PFSK-1 (cell line): ENCODE measurements around the gene RARB.

Experiments
- FOXP2 ChIP-seq: optimal IDR thresholded peaks from 2 replicates; pipeline ENCODE3; 2011; ENCODE audit warnings: borderline replicate concordance, control low read depth, inconsistent platforms; ENCODE audit not compliant: insufficient read depth; ENCODE audit errors: extremely low read length, extremely low read depth
- POLR2AphosphoS5 ChIP-seq: IDR thresholded peaks from 2 replicates; pipeline ENCODE4 v1.6.1; 2012; ENCODE audit warnings: low read depth, mild to moderate bottlenecking, control low read depth, low read length, moderate library complexity
- SIN3A ChIP-seq: IDR thresholded peaks from 2 replicates; pipeline ENCODE4 v1.6.1; 2012; ENCODE audit warnings: mild to moderate bottlenecking, low read length, moderate library complexity, borderline replicate concordance; ENCODE audit not compliant: insufficient read depth
- TAF1 ChIP-seq: IDR thresholded peaks from 2 replicates; pipeline ENCODE4 v1.6.1; 2012; ENCODE audit warnings: low read length, control low read depth, borderline replicate concordance; ENCODE audit not compliant: insufficient read depth
- TF ChIP-seq, protein P1 (sequence below), 2 experiments: IDR thresholded peaks; 2 replicates each; pipeline versions ENCODE4 v1.6.1 to v1.8.0; 2011 to 2012; ENCODE audit warnings: low read depth in 2 of 2, low read length in 2 of 2, control low read depth in 1 of 2, inconsistent platforms in 1 of 2, mild to moderate bottlenecking in 1 of 2, moderate library complexity in 1 of 2; ENCODE audit not compliant: insufficient read depth in 1 of 2

RARB gene

GRCh38 chr3:25423780-25424588, 4.1 kb upstream of the RARB start:
- TF ChIP-seq TAF1 (no peak), POLR2AphosphoS5 (no peak), SIN3A (no peak), FOXP2 (no peak)
- TF ChIP-seq, protein P1, sequence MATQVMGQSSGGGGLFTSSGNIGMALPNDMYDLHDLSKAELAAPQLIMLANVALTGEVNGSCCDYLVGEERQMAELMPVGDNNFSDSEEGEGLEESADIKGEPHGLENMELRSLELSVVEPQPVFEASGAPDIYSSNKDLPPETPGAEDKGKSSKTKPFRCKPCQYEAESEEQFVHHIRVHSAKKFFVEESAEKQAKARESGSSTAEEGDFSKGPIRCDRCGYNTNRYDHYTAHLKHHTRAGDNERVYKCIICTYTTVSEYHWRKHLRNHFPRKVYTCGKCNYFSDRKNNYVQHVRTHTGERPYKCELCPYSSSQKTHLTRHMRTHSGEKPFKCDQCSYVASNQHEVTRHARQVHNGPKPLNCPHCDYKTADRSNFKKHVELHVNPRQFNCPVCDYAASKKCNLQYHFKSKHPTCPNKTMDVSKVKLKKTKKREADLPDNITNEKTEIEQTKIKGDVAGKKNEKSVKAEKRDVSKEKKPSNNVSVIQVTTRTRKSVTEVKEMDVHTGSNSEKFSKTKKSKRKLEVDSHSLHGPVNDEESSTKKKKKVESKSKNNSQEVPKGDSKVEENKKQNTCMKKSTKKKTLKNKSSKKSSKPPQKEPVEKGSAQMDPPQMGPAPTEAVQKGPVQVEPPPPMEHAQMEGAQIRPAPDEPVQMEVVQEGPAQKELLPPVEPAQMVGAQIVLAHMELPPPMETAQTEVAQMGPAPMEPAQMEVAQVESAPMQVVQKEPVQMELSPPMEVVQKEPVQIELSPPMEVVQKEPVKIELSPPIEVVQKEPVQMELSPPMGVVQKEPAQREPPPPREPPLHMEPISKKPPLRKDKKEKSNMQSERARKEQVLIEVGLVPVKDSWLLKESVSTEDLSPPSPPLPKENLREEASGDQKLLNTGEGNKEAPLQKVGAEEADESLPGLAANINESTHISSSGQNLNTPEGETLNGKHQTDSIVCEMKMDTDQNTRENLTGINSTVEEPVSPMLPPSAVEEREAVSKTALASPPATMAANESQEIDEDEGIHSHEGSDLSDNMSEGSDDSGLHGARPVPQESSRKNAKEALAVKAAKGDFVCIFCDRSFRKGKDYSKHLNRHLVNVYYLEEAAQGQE (IDR thresholded peaks at IDR 0.05; ENCODE audit: insufficient read depth in 1 of 2, low read depth in 2 of 2, low read length in 2 of 2): no peak

GRCh38 chr3:25424614-25425013, 3.4 kb upstream of the RARB start:
- TF ChIP-seq FOXP2: no peak
- no peak for TF ChIP-seq TAF1
- TF ChIP-seq POLR2AphosphoS5: no peak
- TF ChIP-seq, protein P1 (IDR thresholded peaks at IDR 0.05; ENCODE audit: insufficient read depth in 1 of 2, low read depth in 2 of 2, low read length in 2 of 2): no peak
- TF ChIP-seq SIN3A: no peak

DNA sequence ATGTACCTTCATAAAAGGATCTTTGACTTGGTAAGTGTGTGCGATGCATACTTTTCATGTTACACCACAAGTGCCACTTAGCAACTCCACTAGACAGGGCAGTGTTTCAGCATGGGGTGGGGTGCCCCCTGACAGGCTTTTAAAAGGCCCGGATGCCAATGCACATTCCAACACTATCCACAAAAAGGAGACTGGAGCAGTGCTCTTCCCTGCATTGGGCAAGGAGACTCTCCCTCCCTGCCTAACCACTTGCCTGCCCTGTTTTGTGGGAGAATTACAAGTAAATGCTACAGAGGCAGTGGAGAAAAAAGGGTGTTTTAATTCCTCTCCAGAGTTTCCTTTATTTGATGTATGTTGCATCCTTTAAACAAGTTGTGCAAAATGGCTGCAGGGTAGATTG, 1.7 kb upstream of the RARB start:
- TF ChIP-seq, protein P1 (IDR thresholded peaks at IDR 0.05; ENCODE audit: insufficient read depth in 1 of 2, low read depth in 2 of 2, low read length in 2 of 2): no peak
- TF ChIP-seq SIN3A (no peak), FOXP2 (no peak), POLR2AphosphoS5 (no peak), TAF1 (no peak)

DNA sequence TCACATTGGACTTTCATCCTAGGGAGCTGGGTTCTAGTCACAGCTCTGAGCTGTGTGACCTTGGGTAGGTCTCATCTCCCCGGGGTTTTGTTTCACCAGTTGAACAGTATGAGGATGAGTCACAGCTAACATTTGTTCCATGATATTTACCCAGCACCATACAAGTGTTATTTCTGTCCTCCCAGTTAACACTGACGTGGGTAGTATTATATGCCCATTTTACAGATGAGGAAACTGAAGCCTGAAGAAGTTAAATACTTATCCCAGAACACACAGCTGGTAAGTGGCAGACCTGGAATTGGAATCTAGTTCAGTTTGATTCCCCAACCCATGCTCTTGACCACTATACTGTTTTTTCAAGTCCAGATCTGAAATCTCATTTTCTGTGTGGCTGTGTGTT, 908 bp upstream of the RARB start:
- TF ChIP-seq SIN3A (no peak), POLR2AphosphoS5 (no peak), FOXP2 (no peak), TAF1 (no peak)
- TF ChIP-seq, protein P1 (IDR thresholded peaks at IDR 0.05; ENCODE audit: insufficient read depth in 1 of 2, low read depth in 2 of 2, low read length in 2 of 2): no peak

GRCh38 chr3:25427563-25427941, 511 bp upstream of the RARB start:
- TF ChIP-seq, protein P1 (IDR thresholded peaks at IDR 0.05; ENCODE audit: insufficient read depth in 1 of 2, low read depth in 2 of 2, low read length in 2 of 2): no peak
- TF ChIP-seq SIN3A (no peak), FOXP2 (no peak), POLR2AphosphoS5 (no peak), TAF1 (no peak)
